H1 (cell line): Measurements from ENCODE around the gene RIPOR3. TPM values are rescaled to one million over a fixed set of nuclear protein-coding genes. Genes with fewer than 3 reads are reported as not detected.

Experiments used
- CTCF ChIA-PET: fragments of 300-600 bp; sonication (Branson Sonifier 250); formaldehyde crosslinking; loops from one replicate; lab custom pipeline; 2021; ENCODE audit not compliant: partially characterized antibody; lab: Charles Lee
- POLR2A ChIA-PET: fragments of 300-600 bp; sonication (Branson Sonifier 250); formaldehyde crosslinking; loops from one replicate; lab custom pipeline; 2021; ENCODE audit warnings: inconsistent platforms; ENCODE audit not compliant: partially characterized antibody; lab: Charles Lee
- DNase-seq, 2 experiments: peaks; one replicate each; pipeline versions ENCODE4 v3.0.0 to v3.0.0-alpha.2; 2010 to 2022; ENCODE audit warnings: low spot score in 2 of 2, low read depth in 1 of 2, mixed read lengths in 1 of 2
- FAIRE-seq: peaks from 2 replicates; lab custom pipeline; 2011; peaks lifted over from hg19 to GRCh38; lab: Jason Lieb, UNC
- H2AFZ ChIP-seq: 2 replicates; pipeline ENCODE4 v1.8.1; 2012; ENCODE audit warnings: low read length, inconsistent platforms
- H2AK5ac ChIP-seq: 2 replicates; pipeline ENCODE4 v1.6.1; 2013; ENCODE audit warnings: low read depth, low read length
- H2BK120ac ChIP-seq: replicated peaks from 2 replicates; pipeline ENCODE3; 2013; ENCODE audit warnings: low read depth, low read length, inconsistent platforms
- H2BK12ac ChIP-seq: 2 replicates; pipeline ENCODE4 v1.6.1; 2013; ENCODE audit warnings: low read depth, low read length
- H2BK15ac ChIP-seq: 2 replicates; pipeline ENCODE4 v1.6.1; 2013; ENCODE audit warnings: low read length
- H2BK20ac ChIP-seq: 2 replicates; pipeline ENCODE4 v1.6.1; 2013; ENCODE audit warnings: low read length
- H2BK5ac ChIP-seq: 2 replicates; pipeline ENCODE4 v1.6.1; 2013; ENCODE audit warnings: low read depth, low read length
- H3K14ac ChIP-seq: 2 replicates; pipeline ENCODE4 v1.6.1; 2013; ENCODE audit warnings: inconsistent platforms; ENCODE audit not compliant: insufficient read length
- H3K18ac ChIP-seq: 2 replicates; pipeline ENCODE4 v1.6.1; 2013; ENCODE audit warnings: low read length; ENCODE audit errors: extremely low read depth
- H3K23ac ChIP-seq: 2 replicates; pipeline ENCODE4 v1.6.1; 2013; ENCODE audit warnings: inconsistent platforms; ENCODE audit not compliant: insufficient read length
- H3K23me2 ChIP-seq: 2 replicates; pipeline ENCODE4 v1.6.1; 2013; ENCODE audit warnings: low read depth, low read length
- H3K27ac ChIP-seq: 2 replicates; pipeline ENCODE4 v1.6.1; 2011; ENCODE audit warnings: low read depth, low read length, inconsistent platforms
- H3K27me3 ChIP-seq, 4 experiments: replicated peaks in 1 of 4; 1 replicate in 1 of 4; 2 replicates in 3 of 4; pipeline versions ENCODE4 v1.6.1 to v1.8.1; 2011 to 2013; ENCODE audit warnings: low read length in 3 of 4, mild to moderate bottlenecking in 3 of 4, inconsistent platforms in 2 of 4, mixed read lengths in 2 of 4, moderate library complexity in 1 of 4; ENCODE audit not compliant: control insufficient read depth in 3 of 4, insufficient read depth in 3 of 4; ENCODE audit errors: extremely low read depth in 1 of 4
- H3K36me3 ChIP-seq, 4 experiments: 2 replicates each; pipeline versions ENCODE4 v1.6.1 to v1.8.1; 2011 to 2013; ENCODE audit warnings: mild to moderate bottlenecking in 4 of 4, low read length in 3 of 4, moderate library complexity in 2 of 4, control low read depth in 1 of 4, inconsistent platforms in 1 of 4; ENCODE audit not compliant: insufficient read depth in 4 of 4, control insufficient read depth in 2 of 4
- H3K4ac ChIP-seq: replicated peaks from 2 replicates; pipeline ENCODE3; 2013; ENCODE audit warnings: low read length, low read depth, mixed read lengths, inconsistent platforms; ENCODE audit not compliant: insufficient read length
- H3K4me1 ChIP-seq, 4 experiments: replicated peaks in 1 of 4; 1 replicate in 1 of 4; 2 replicates in 3 of 4; pipeline versions ENCODE4 v1.6.1 to v1.8.1; 2011 to 2013; ENCODE audit warnings: low read length in 3 of 4, inconsistent platforms in 2 of 4, mixed read lengths in 1 of 4; ENCODE audit not compliant: insufficient read depth in 4 of 4, control insufficient read depth in 3 of 4
- H3K4me2 ChIP-seq, 2 experiments: 2 replicates each; pipeline versions ENCODE4 v1.6.1 to v1.8.1; 2011 to 2013; ENCODE audit warnings: low read depth in 2 of 2, low read length in 2 of 2, control low read depth in 1 of 2, inconsistent platforms in 1 of 2, mild to moderate bottlenecking in 1 of 2; ENCODE audit not compliant: insufficient read depth in 1 of 2
- H3K4me3 ChIP-seq, 4 experiments: fragments of 200-600, 300-600 bp in 1 of 4; sonication (generic), shearing (Covaris generic), sonication (Bioruptor Twin) in 1 of 4; 2 replicates each; pipeline versions ENCODE4 v1.5.1 to v1.8.1; 2011 to 2016; ENCODE audit warnings: low read length in 4 of 4, low read depth in 3 of 4, control low read depth in 2 of 4, inconsistent platforms in 2 of 4, mild to moderate bottlenecking in 2 of 4, mixed read lengths in 1 of 4, moderate library complexity in 1 of 4; ENCODE audit not compliant: insufficient read depth in 2 of 4; ENCODE audit errors: extremely low read depth in 1 of 4
- H3K56ac ChIP-seq: replicated peaks from 2 replicates; pipeline ENCODE3; 2013; ENCODE audit warnings: low read depth, mild to moderate bottlenecking, mixed read lengths, low read length, inconsistent platforms; ENCODE audit not compliant: insufficient read length
- H3K79me1 ChIP-seq: 2 replicates; pipeline ENCODE4 v1.6.1; 2013; ENCODE audit warnings: low read depth, low read length, control low read depth
- H3K79me2 ChIP-seq, 2 experiments: 2 replicates each; pipeline versions ENCODE4 v1.6.1 to v1.8.1; 2012 to 2013; ENCODE audit warnings: low read length in 2 of 2, mild to moderate bottlenecking in 2 of 2, inconsistent platforms in 1 of 2; ENCODE audit not compliant: insufficient read depth in 2 of 2, control insufficient read depth in 1 of 2
- H3K9ac ChIP-seq, 4 experiments: replicated peaks in 1 of 4; 1 replicate in 1 of 4; 2 replicates in 3 of 4; pipeline versions ENCODE4 v1.6.1 to v1.8.1; 2011 to 2013; ENCODE audit warnings: low read depth in 3 of 4, low read length in 3 of 4, control low read depth in 2 of 4, mild to moderate bottlenecking in 2 of 4, moderate library complexity in 2 of 4, inconsistent platforms in 1 of 4; ENCODE audit errors: extremely low read depth in 1 of 4
- H3K9me3 ChIP-seq, 2 experiments: 2 replicates each; pipeline versions ENCODE4 v1.6.1 to v1.8.1; 2012 to 2013; ENCODE audit warnings: mild to moderate bottlenecking in 2 of 2, moderate library complexity in 2 of 2, control low read depth in 1 of 2, inconsistent platforms in 1 of 2, low read depth in 1 of 2, low read length in 1 of 2, mixed read lengths in 1 of 2; ENCODE audit not compliant: insufficient read depth in 2 of 2
- H4K20me1 ChIP-seq, 2 experiments: replicated peaks in 1 of 2; 2 replicates each; pipeline versions ENCODE3 to v1.8.1; 2011 to 2013; ENCODE audit warnings: inconsistent platforms in 2 of 2, low read length in 2 of 2, mild to moderate bottlenecking in 1 of 2; ENCODE audit not compliant: insufficient read depth in 2 of 2, control insufficient read depth in 1 of 2
- H4K5ac ChIP-seq: 2 replicates; pipeline ENCODE4 v1.6.1; 2013; ENCODE audit warnings: low read length, low read depth, mixed read lengths, inconsistent platforms; ENCODE audit not compliant: insufficient read length
- H4K8ac ChIP-seq: 2 replicates; pipeline ENCODE4 v1.8.0; 2013; ENCODE audit warnings: mild to moderate bottlenecking, moderate library complexity, low read length, inconsistent platforms; ENCODE audit not compliant: insufficient read depth; ENCODE audit errors: extremely low read depth
- H4K91ac ChIP-seq: replicated peaks from 2 replicates; pipeline ENCODE3; 2013; ENCODE audit warnings: low read length, mixed read lengths, inconsistent platforms; ENCODE audit not compliant: insufficient read length
- EGR1 ChIP-seq: IDR thresholded peaks from 2 replicates; pipeline ENCODE4 v1.6.1; 2011; ENCODE audit warnings: low read depth, low read length, borderline replicate concordance
- GTF2F1 ChIP-seq: IDR thresholded peaks from 2 replicates; pipeline ENCODE4 v1.6.1; 2012; ENCODE audit warnings: low read depth, low read length, improper control_type of control experiment, borderline replicate concordance
- WGBS, 2 experiments: shearing (Covaris generic) in 1 of 2; methylation state at CpG; one replicate each; pipeline versions ENCODE4 v1.1.6 to v1.1.7; 2013 to 2015; ENCODE audit warnings: low lambda C conversion rate in 2 of 2, mixed read lengths in 2 of 2, inconsistent platforms in 1 of 2, low coverage in 1 of 2, missing lambda C conversion rate in 1 of 2; ENCODE audit not compliant: insufficient replicate concordance in 2 of 2, insufficient coverage in 1 of 2, insufficient read length in 1 of 2; ENCODE audit errors: extremely low coverage in 1 of 2, missing lambda C conversion rate in 1 of 2; 5-methylcytosine and 5-hydroxymethylcytosine counted together
- polyA plus RNA-seq, 7 experiments: library from polyadenylated mRNA; depleted of rRNA in 3 of 7; stranded (reverse) in 5 of 7; unstranded in 2 of 7; fragments of >200 nt in 5 of 7; fragments of 200-250 nt in 2 of 7; gene quantifications; 1 replicate in 5 of 7; 2 replicates in 1 of 7; 4 replicates in 1 of 7; pipeline versions ENCODE4 v1.2.1 to v1.2.3, GENCODE V29; 2011 to 2013; ENCODE audit warnings: missing spikeins in 2 of 7, mixed read lengths in 2 of 7
- total RNA-seq: library from RNA; stranded (reverse); fragmentation: NEBNext Ultra II Directional; extraction: Animal tissue kit (Norgen Biotek cat#: 25700); gene quantifications from 2 replicates; pipeline ENCODE4 v1.2.1, GENCODE V29; 2021
- TF ChIP-seq, protein P1 (sequence below): IDR thresholded peaks from 2 replicates; pipeline ENCODE4 v1.6.1; 2012; ENCODE audit warnings: low read length, inconsistent platforms

RIPOR3 gene
- total and polyA plus RNA-seq, 2 of the 8 experiments (the other 6 are each of a cell fraction or from before 2014, with no cell fraction given), result 3.6 to 4.5 TPM

GRCh38 chr20:50673466-50674137 lies 17.7 kb downstream of the RIPOR3 start:
- FAIRE-seq (no peak), DNase-seq (no peak)
- Histone ChIP-seq H2BK12ac (no peak overlapping the region), H3K27ac (no peak overlapping the region), H2BK15ac (no peak overlapping the region), H3K79me2 (no peaks in the 10 kb centered on the region), H3K27me3 (no peaks in the 10 kb centered on the region), H3K14ac (no peak overlapping the region), H3K23ac (no peak overlapping the region), H3K79me1 (0 out of 2 replicates have a peak, but pooled peaks cover 3% of the 10 kb centered on the region), H2AFZ (no peak overlapping the region), H3K23me2 (peaks cover 6% of the 10 kb centered on the region; the same call in 1 of the 2 replicates), H2BK5ac (no peak overlapping the region), H3K18ac (no peak overlapping the region), H3K4me2 (no peak overlapping the region), H4K91ac (no peak overlapping the region), H3K9ac (no peak overlapping the region), H3K4ac (no peak overlapping the region), H2BK20ac (no peak overlapping the region), H3K4me1 (peaks cover 0 to 3% (median 0%) of the 10 kb centered on the region in 4 experiments; a peak in 1 of 7 replicates), H3K4me3 (no peak overlapping the region), H3K36me3 (no peaks in the 10 kb centered on the region), H4K20me1 (peaks cover 0 to 7% of the 10 kb centered on the region in 2 experiments), H4K8ac (no peak overlapping the region; the same call in 1 of the 2 replicates), H2AK5ac (no peak overlapping the region), H2BK120ac (no peak overlapping the region), H4K5ac (no peak overlapping the region), H3K56ac (no peak overlapping the region), H3K9me3 (no peaks in the 10 kb centered on the region)
- ChIA-PET CTCF (interaction anchor here (0.9 to 2.5 kb wide), 6 partner anchors 11 to 76 kb away, joined by 3 to 9 read pairs (median 3); no protein-coding TSS in a partner anchor), POLR2A (interaction anchor here (0.8 kb wide), 1 partner anchor 31 kb away, joined by 3 read pairs; no protein-coding TSS in a partner anchor)
- TF ChIP-seq, protein P1, sequence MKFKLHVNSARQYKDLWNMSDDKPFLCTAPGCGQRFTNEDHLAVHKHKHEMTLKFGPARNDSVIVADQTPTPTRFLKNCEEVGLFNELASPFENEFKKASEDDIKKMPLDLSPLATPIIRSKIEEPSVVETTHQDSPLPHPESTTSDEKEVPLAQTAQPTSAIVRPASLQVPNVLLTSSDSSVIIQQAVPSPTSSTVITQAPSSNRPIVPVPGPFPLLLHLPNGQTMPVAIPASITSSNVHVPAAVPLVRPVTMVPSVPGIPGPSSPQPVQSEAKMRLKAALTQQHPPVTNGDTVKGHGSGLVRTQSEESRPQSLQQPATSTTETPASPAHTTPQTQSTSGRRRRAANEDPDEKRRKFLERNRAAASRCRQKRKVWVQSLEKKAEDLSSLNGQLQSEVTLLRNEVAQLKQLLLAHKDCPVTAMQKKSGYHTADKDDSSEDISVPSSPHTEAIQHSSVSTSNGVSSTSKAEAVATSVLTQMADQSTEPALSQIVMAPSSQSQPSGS, result no peak
- TF ChIP-seq GTF2F1 (no peak), EGR1 (no peak)
- 92% methylated on average over 19 of the region's 19 CpGs; no CpG with 5 or more reads in 1 of the 2 experiments for WGBS, 2 experiments
